LoVo (cell line): ENCODE data around the gene SBF2.

Experiments
- DNase-seq: peaks from one replicate; pipeline ENCODE4 v3.0.0-alpha.2; 2016; ENCODE audit warnings: low spot score

SBF2 gene

GRCh38 chr11:10293423-10294289 is at the start of gene SBF2:
Gene SBF2, minus strand, starts transcription at chr11:10294219. Its CDS starts 150 bp downstream, at chr11:10294069.
- peak; percentile 77 for DNase-seq

GRCh38 chr11:10338287-10338686 is 44.3 kb upstream of the SBF2 start:
- DNase-seq = no peak

GRCh38 chr11:10333490-10333889 is 39.5 kb upstream of the SBF2 start:
- no peak for DNase-seq

GRCh38 chr11:10331548-10332289 is 37.7 kb upstream of the SBF2 start:
- no peak for DNase-seq

GRCh38 chr11:10329935-10330334 is 35.9 kb upstream of the SBF2 start:
- DNase-seq = no peak

GRCh38 chr11:10329356-10329755 is 35.3 kb upstream of the SBF2 start:
- no peak for DNase-seq

- peak; percentile 48 for DNase-seq
Observed at GRCh38 chr11:10328314-10329098, 34.5 kb upstream of the SBF2 start.

- DNase-seq = no peak
Observed at GRCh38 chr11:10327254-10327653, 33.2 kb upstream of the SBF2 start.

GRCh38 chr11:10326012-10326964 is 32.3 kb upstream of the SBF2 start:
- no peak for DNase-seq

- DNase-seq = no peak
Observed at GRCh38 chr11:10325277-10326011, 31.4 kb upstream of the SBF2 start.

- DNase-seq = no peak
Observed at GRCh38 chr11:10324474-10324873, 30.5 kb upstream of the SBF2 start.

GRCh38 chr11:10323793-10324170 is 29.8 kb upstream of the SBF2 start:
- DNase-seq = no peak

GRCh38 chr11:10322830-10323792 is 29.1 kb upstream of the SBF2 start:
- DNase-seq = peak; percentile 81

GRCh38 chr11:10322401-10322800 is 28.4 kb upstream of the SBF2 start:
- no peak for DNase-seq

- DNase-seq = no peak
Observed at GRCh38 chr11:10320736-10321465, 26.9 kb upstream of the SBF2 start.

GRCh38 chr11:10319702-10320558 is 25.9 kb upstream of the SBF2 start:
- DNase-seq = no peak

GRCh38 chr11:10318527-10318802 is 24.4 kb upstream of the SBF2 start:
- no peak for DNase-seq
